Esophagus (tissue), 2 donors: ENCODE measurements around the gene BLVRB. TPM values are rescaled to one million over a fixed set of nuclear protein-coding genes. Genes with fewer than 3 reads are reported as not detected.

Experiments used
- H3K27ac ChIP-seq, 2 donors: one replicate each; pipeline ENCODE4 v1.5.1; 2013; ENCODE audit warnings: low read depth in 2 of 2, mild to moderate bottlenecking in 2 of 2, inconsistent platforms in 1 of 2, low read length in 1 of 2, moderate library complexity in 1 of 2
- H3K27me3 ChIP-seq, 2 donors: one replicate each; pipeline ENCODE4 v1.6.1; 2013; ENCODE audit warnings: low read length in 2 of 2, control low read depth in 1 of 2, mild to moderate bottlenecking in 1 of 2; ENCODE audit not compliant: insufficient read depth in 2 of 2, control insufficient read depth in 1 of 2
- H3K36me3 ChIP-seq, 2 donors: one replicate each; pipeline ENCODE4 v1.6.1; 2013; ENCODE audit warnings: low read length in 1 of 2; ENCODE audit not compliant: control insufficient read depth in 2 of 2, insufficient read depth in 2 of 2
- H3K4me1 ChIP-seq, 2 donors: one replicate each; pipeline ENCODE4 v1.6.1; 2013; ENCODE audit warnings: low read length in 1 of 2; ENCODE audit not compliant: control insufficient read depth in 2 of 2, insufficient read depth in 2 of 2
- H3K4me3 ChIP-seq, 2 donors: one replicate each; pipeline ENCODE4 v1.5.1; 2013; ENCODE audit warnings: low read length in 2 of 2, mild to moderate bottlenecking in 2 of 2, low read depth in 1 of 2, moderate library complexity in 1 of 2
- H3K9me3 ChIP-seq, 2 donors: one replicate each; pipeline ENCODE4 v1.6.1; 2013; ENCODE audit warnings: mild to moderate bottlenecking in 2 of 2, low read depth in 1 of 2, low read length in 1 of 2, moderate library complexity in 1 of 2; ENCODE audit not compliant: control insufficient read depth in 2 of 2, insufficient read depth in 1 of 2
- WGBS, 2 donors: extraction: QIAGEN DNeasy Blood & Tissue Kit; methylation state at CpG; one replicate each; pipeline ENCODE4 v1.1.7; 2013; 5-methylcytosine and 5-hydroxymethylcytosine counted together
- polyA plus RNA-seq, 2 donors: library from polyadenylated mRNA; stranded (reverse); fragments of 200-250 nt; gene quantifications; one replicate each; pipeline ENCODE4 v1.2.3, GENCODE V29; 2013
- donor health status: healthy with polysubstance abuse.
- donor health status: Bipolar disorder and iron deficiency.

BLVRB gene
- polyA plus RNA-seq, 2 donors = 213 to 241 TPM

- 2% methylated on average over 54 to 56 of the region's 56 CpGs for whole genome bisulfite sequencing, 2 donors
- Histone ChIP-seq H3K27ac (peak overlapping the region; percentile 99 to 100), H3K4me1 (peaks cover 3 to 9% of the 10 kb centered on the region in 2 donors)
Observed at GRCh38 chr19:40420766-40421765, 44.5 kb downstream of the BLVRB start.

GRCh38 chr19:40420451-40420765, 45.1 kb downstream of the BLVRB start:
- peaks cover 3 to 9% of the 10 kb centered on the region in 2 donors for H3K4me1 ChIP-seq

More at GRCh38 chr19:40420766-40421765, 44.5 kb downstream of the BLVRB start:
- no peaks in the 10 kb centered on the region for H3K27me3 ChIP-seq
- peaks cover 0 to 11% of the 10 kb centered on the region in 2 donors for H3K36me3 ChIP-seq
- H3K4me3 ChIP-seq = peak overlapping the region; percentile 70 to 77
- H3K9me3 ChIP-seq = no peaks in the 10 kb centered on the region

DNA sequence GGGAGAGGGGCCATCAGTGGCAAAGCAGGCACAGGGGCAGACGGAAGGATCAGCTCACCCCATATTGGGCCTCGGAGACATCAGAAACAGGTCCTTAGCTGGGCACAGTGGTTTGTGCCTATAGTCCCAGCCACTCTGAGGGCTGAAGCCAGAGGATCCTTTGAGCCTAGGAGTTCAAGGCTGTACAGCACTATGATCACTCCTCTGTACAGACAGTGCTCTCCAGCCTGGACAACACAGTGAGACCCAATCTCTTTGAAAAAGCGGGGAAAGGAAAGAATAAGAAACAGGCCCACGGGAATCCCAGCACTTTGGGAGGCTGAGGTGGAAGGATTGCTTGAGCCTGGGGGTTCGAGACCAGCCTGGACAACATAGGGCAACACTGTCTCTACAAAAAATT, 45.8 kb downstream of the BLVRB start:
- Histone ChIP-seq H3K9me3 (no peaks in the 10 kb centered on the region), H3K4me1 (peaks cover 3 to 11% of the 10 kb centered on the region in 2 donors), H3K27me3 (no peaks in the 10 kb centered on the region), H3K36me3 (peaks cover 0 to 11% of the 10 kb centered on the region in 2 donors), H3K27ac (no peak overlapping the region), H3K4me3 (no peak overlapping the region)
- 91 to 94% methylated on average over 5 of the region's 5 CpGs for WGBS, 2 donors

More at GRCh38 chr19:40420451-40420765, 45.1 kb downstream of the BLVRB start:
- no peaks in the 10 kb centered on the region for H3K9me3 ChIP-seq
- H3K36me3 ChIP-seq = peaks cover 0 to 11% of the 10 kb centered on the region in 2 donors
- H3K4me3 ChIP-seq = peak overlapping the region; percentile 70 to 77
- 51 to 56% methylated on average over 12 to 14 of the region's 14 CpGs for WGBS, 2 donors
- H3K27ac ChIP-seq = peak overlapping the region; percentile 99 to 100
- no peaks in the 10 kb centered on the region for H3K27me3 ChIP-seq

GRCh38 chr19:40419066-40419612, 46.4 kb downstream of the BLVRB start:
- Histone ChIP-seq H3K27ac (peak overlapping the region in 1 of 2 donors; percentile 68), H3K4me3 (no peak overlapping the region), H3K4me1 (peaks cover 3 to 12% of the 10 kb centered on the region in 2 donors), H3K36me3 (peaks cover 0 to 11% of the 10 kb centered on the region in 2 donors), H3K9me3 (no peaks in the 10 kb centered on the region), H3K27me3 (no peaks in the 10 kb centered on the region)
- WGBS, 2 donors = 65 to 76% methylated on average over 5 of the region's 5 CpGs

- peaks cover under 1 to 7% of the 10 kb centered on the region in 2 donors for H3K4me1 ChIP-seq
- no peaks in the 10 kb centered on the region for H3K27me3 ChIP-seq
- no peak overlapping the region for H3K4me3 ChIP-seq
- peak overlapping the region in 1 of 2 donors; percentile 47 for H3K27ac ChIP-seq
- WGBS, 2 donors = 83 to 86% methylated on average over 3 of the region's 3 CpGs
- H3K36me3 ChIP-seq = peaks cover 0 to 8% of the 10 kb centered on the region in 2 donors
- no peaks in the 10 kb centered on the region for H3K9me3 ChIP-seq
Observed at GRCh38 chr19:40418040-40418439, 47.5 kb downstream of the BLVRB start.

DNA sequence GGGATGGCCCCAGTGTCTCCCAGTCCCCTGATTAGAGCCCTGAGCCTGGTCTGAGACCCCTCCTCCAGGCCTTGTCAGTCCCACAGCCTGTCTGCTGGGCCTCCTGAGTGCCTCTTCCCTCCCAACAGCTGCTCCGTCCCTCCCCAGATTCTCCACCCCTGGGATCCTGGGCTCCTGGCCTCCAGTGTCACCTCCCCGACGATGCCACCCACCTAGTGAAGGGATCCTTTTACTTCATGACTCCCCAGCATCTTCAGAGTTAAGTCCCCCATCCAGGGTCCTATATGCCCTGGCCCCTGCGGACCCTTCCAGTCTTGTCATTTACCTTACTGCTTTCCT, 47.9 kb downstream of the BLVRB start:
- Histone ChIP-seq H3K27ac (peak overlapping the region; percentile 42 to 47), H3K4me1 (peaks cover 0 to 3% of the 10 kb centered on the region in 2 donors)
- WGBS, 2 donors = 72 to 74% methylated on average over 4 of the region's 4 CpGs

DNA sequence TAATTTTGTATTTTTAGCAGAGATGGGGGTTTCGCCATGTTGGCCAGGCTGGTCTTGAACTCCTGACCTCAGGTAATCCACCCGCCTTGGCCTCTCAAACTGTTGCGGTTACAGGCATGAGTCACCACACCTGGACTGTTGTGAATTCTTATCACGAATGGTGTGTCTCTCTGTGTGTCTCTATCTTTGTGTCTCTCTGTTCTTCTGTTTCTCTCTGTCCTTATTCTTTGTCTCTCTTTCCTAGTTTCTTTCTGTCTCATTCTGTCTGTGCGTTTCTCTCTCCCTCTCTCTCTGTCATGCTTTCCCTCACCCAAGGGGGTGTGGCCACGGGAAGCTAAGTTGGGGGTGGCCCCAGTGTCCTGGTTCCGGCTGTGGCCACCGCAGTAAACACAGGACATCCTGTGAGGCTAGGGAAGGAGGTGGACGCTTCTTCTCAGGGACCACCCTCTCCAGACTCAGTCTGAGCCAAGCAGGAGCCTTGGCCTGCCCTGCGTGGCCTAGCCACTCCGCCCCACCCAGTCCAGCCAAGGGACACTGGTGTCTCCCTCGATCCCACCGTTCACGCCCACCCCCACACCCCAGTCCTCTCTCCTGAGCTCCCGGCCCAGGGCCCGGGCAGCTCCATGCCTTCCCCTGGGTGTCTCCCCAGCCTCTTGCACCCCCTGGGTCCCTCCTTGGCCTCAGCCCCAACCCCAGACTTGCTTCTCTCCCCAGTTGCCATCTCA, 48.5 kb downstream of the BLVRB start:
- peak overlapping the region; percentile 42 to 47 for H3K27ac ChIP-seq
- no peaks in the 10 kb centered on the region for H3K36me3 ChIP-seq
- 47 to 49% methylated on average over 15 to 16 of the region's 16 CpGs for WGBS, 2 donors
- H3K27me3 ChIP-seq = no peaks in the 10 kb centered on the region
- no peak overlapping the region for H3K4me3 ChIP-seq
- no peaks in the 10 kb centered on the region for H3K9me3 ChIP-seq
- peaks cover 0 to 3% of the 10 kb centered on the region in 2 donors for H3K4me1 ChIP-seq

More for the DNA sequence above, 47.9 kb downstream of the BLVRB start:
- Histone ChIP-seq H3K27me3 (no peaks in the 10 kb centered on the region), H3K36me3 (peaks cover 0 to 4% of the 10 kb centered on the region in 2 donors), H3K4me3 (no peak overlapping the region), H3K9me3 (no peaks in the 10 kb centered on the region)

GRCh38 chr19:40415768-40416167, 49.8 kb downstream of the BLVRB start:
- no peaks in the 10 kb centered on the region for H3K9me3 ChIP-seq
- no peaks in the 10 kb centered on the region for H3K36me3 ChIP-seq
- peaks cover 0 to 3% of the 10 kb centered on the region in 2 donors for H3K4me1 ChIP-seq
- no peak overlapping the region for H3K27ac ChIP-seq
- H3K27me3 ChIP-seq = no peaks in the 10 kb centered on the region
- H3K4me3 ChIP-seq = no peak overlapping the region
- WGBS, 2 donors = 91 to 97% methylated on average over 2 of the region's 2 CpGs
